ENCODE data around the gene MTARC1.

DNA sequence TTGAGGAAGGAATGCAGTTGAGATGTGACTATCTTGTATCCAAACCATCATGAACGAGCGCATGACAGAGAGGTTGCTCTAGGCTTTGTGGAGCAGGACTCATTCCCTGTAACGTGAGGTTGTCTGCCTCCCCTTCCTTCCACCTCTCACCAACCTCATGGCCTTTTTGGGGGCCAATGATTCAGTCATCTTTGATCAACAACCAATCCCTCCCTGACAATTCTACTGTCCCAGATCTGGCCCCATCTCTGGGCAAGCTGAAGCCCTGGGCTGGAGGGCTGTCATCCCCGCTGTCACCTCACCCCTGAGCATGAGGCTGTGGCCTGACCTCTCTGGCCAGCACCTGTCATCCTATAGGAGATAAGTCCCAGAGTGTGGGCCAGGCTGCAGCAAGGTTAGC lies 19.7 kb downstream of the MTARC1 start:
- TF ChIP-seq, protein P1, sequence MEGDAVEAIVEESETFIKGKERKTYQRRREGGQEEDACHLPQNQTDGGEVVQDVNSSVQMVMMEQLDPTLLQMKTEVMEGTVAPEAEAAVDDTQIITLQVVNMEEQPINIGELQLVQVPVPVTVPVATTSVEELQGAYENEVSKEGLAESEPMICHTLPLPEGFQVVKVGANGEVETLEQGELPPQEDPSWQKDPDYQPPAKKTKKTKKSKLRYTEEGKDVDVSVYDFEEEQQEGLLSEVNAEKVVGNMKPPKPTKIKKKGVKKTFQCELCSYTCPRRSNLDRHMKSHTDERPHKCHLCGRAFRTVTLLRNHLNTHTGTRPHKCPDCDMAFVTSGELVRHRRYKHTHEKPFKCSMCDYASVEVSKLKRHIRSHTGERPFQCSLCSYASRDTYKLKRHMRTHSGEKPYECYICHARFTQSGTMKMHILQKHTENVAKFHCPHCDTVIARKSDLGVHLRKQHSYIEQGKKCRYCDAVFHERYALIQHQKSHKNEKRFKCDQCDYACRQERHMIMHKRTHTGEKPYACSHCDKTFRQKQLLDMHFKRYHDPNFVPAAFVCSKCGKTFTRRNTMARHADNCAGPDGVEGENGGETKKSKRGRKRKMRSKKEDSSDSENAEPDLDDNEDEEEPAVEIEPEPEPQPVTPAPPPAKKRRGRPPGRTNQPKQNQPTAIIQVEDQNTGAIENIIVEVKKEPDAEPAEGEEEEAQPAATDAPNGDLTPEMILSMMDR (IDR thresholded peaks at IDR 0.05): no peak
- no peak for TF ChIP-seq POLR2A (IDR thresholded peaks at IDR 0.05)
